Measurements from ENCODE around the gene RNF212. TPM values are rescaled to one million over a fixed set of nuclear protein-coding genes. Genes with fewer than 3 reads are reported as not detected.

The RNF212 gene
- total RNA-seq, 6 donors from 2014 or later = 2.7 to 14.7 (median 5.3) TPM

- H3K36me3 ChIP-seq = peaks cover 0 to 21% (median 5%) of the 10 kb centered on the region in 4 donors
- ATAC-seq (ENCODE audit: low FRiP score in 2 of 2) = no peak
- WGBS, 2 donors = 56% methylated on average over 7 of the region's 9 CpGs; no CpG with 5 or more reads in 1 of the 2 donors
- no peaks in the 10 kb centered on the region for H3K9me3 ChIP-seq
- peaks cover 0 to 6% (median 0%) of the 10 kb centered on the region in 4 donors for H3K27me3 ChIP-seq
- TF ChIP-seq EP300 (IDR thresholded peaks at IDR 0.05) (no peak), CTCF (IDR thresholded peaks at IDR 0.05) (no peak), POLR2AphosphoS5 (IDR thresholded peaks at IDR 0.05) (no peak), POLR2A (IDR thresholded peaks at IDR 0.05) (no peak)
- H3K4me1 ChIP-seq = no peaks in the 10 kb centered on the region
- DNase-seq = peak in 1 of 2 donors; percentile 76
- H3K27ac ChIP-seq = no peak overlapping the region
- no peak overlapping the region for H3K4me3 ChIP-seq
Observed at GRCh38 chr4:1027915-1028238, 85.5 kb downstream of the RNF212 start.

GRCh38 chr4:1027219-1027914 lies 86.0 kb downstream of the RNF212 start:
- no peak overlapping the region for H3K4me3 ChIP-seq
- no peaks in the 10 kb centered on the region for H3K9me3 ChIP-seq
- DNase-seq = peak in 1 of 2 donors; percentile 81
- 74 to 80% methylated on average over 1 to 24 of the region's 26 CpGs for WGBS, 2 donors
- peaks cover 0 to 5% (median 0%) of the 10 kb centered on the region in 4 donors for H3K27me3 ChIP-seq
- TF ChIP-seq CTCF (IDR thresholded peaks at IDR 0.05) (no peak), POLR2AphosphoS5 (IDR thresholded peaks at IDR 0.05) (no peak), EP300 (IDR thresholded peaks at IDR 0.05) (no peak), POLR2A (IDR thresholded peaks at IDR 0.05) (no peak)
- H3K36me3 ChIP-seq = peaks cover 0 to 21% (median 5%) of the 10 kb centered on the region in 4 donors
- ATAC-seq (ENCODE audit: low FRiP score in 2 of 2) = no peak
- H3K4me1 ChIP-seq = no peaks in the 10 kb centered on the region
- H3K27ac ChIP-seq = no peak overlapping the region

- peak in 1 of 2 donors; percentile 85 for DNase-seq
- Histone ChIP-seq H3K27ac (no peak overlapping the region), H3K9me3 (no peaks in the 10 kb centered on the region), H3K36me3 (peaks cover 0 to 21% (median 5%) of the 10 kb centered on the region in 4 donors), H3K4me3 (no peak overlapping the region), H3K27me3 (peaks cover 0 to 5% (median 0%) of the 10 kb centered on the region in 4 donors), H3K4me1 (no peaks in the 10 kb centered on the region)
- TF ChIP-seq POLR2AphosphoS5 (IDR thresholded peaks at IDR 0.05) = no peak
- TF ChIP-seq CTCF (IDR thresholded peaks at IDR 0.05) = no peak
- TF ChIP-seq POLR2A (IDR thresholded peaks at IDR 0.05) = no peak
- TF ChIP-seq EP300 (IDR thresholded peaks at IDR 0.05) = no peak
- ATAC-seq (ENCODE audit: low FRiP score in 2 of 2) = peak in 1 of 2 donors; percentile 5
- WGBS, 2 donors = 47 to 63% methylated on average over 11 to 17 of the region's 17 CpGs
Observed at GRCh38 chr4:1026115-1026514, 87.2 kb downstream of the RNF212 start.

- Histone ChIP-seq H3K4me1 (no peaks in the 10 kb centered on the region), H3K4me3 (no peak overlapping the region), H3K27ac (no peak overlapping the region), H3K36me3 (peaks cover 0 to 21% (median 5%) of the 10 kb centered on the region in 4 donors), H3K27me3 (peaks cover 0 to 5% (median 0%) of the 10 kb centered on the region in 4 donors), H3K9me3 (no peaks in the 10 kb centered on the region)
- ATAC-seq (ENCODE audit: low FRiP score in 2 of 2) (no peak), DNase-seq (peak in 1 of 2 donors; percentile 84)
- 92 to 98% methylated on average over 16 to 23 of the region's 32 CpGs for WGBS, 2 donors
- TF ChIP-seq POLR2AphosphoS5 (IDR thresholded peaks at IDR 0.05) (no peak), EP300 (IDR thresholded peaks at IDR 0.05) (no peak), POLR2A (IDR thresholded peaks at IDR 0.05) (no peak), CTCF (IDR thresholded peaks at IDR 0.05) (no peak)
Observed at GRCh38 chr4:1024882-1025545, 88.3 kb downstream of the RNF212 start.

All from upper lobe of left lung (tissue), 6 donors.